GM10266 (cell line): ENCODE results near the gene BCAR3.
"Not testable (repeated sequence)": the region's sequence is repeated elsewhere in the genome, so short reads cannot be mapped to it uniquely, and the experiment has no call there.

Experiments used
- DNase-seq: peaks from one replicate; pipeline ENCODE4 v3.0.0; 2012; ENCODE audit errors: extremely low spot score
- CTCF ChIP-seq: IDR thresholded peaks from 2 replicates; pipeline ENCODE4 v1.5.1; 2012; ENCODE audit warnings: mild to moderate bottlenecking, low read depth; ENCODE audit not compliant: control insufficient read depth, insufficient read depth; ENCODE audit errors: missing control alignments

The BCAR3 gene

GRCh38 chr1:93679546-93679945, 2.1 kb downstream of the BCAR3 start:
- no peak for TF ChIP-seq CTCF

GRCh38 chr1:93678946-93679480, 2.6 kb downstream of the BCAR3 start:
- no peak for DNase-seq
- TF ChIP-seq CTCF, result no peak

More at GRCh38 chr1:93679546-93679945, 2.1 kb downstream of the BCAR3 start:
- no peak for DNase-seq

GRCh38 chr1:93678491-93678890, 3.1 kb downstream of the BCAR3 start:
- DNase-seq, result no peak

GRCh38 chr1:93677729-93678128, 3.9 kb downstream of the BCAR3 start:
- no peak for DNase-seq
- TF ChIP-seq CTCF, result no peak

More at GRCh38 chr1:93678491-93678890, 3.1 kb downstream of the BCAR3 start:
- TF ChIP-seq CTCF, result no peak

- no peak for TF ChIP-seq CTCF
- DNase-seq, result no peak
Observed at GRCh38 chr1:93676427-93676826, 5.2 kb downstream of the BCAR3 start.

GRCh38 chr1:93675931-93676330, 5.7 kb downstream of the BCAR3 start:
- TF ChIP-seq CTCF, result no peak
- no peak for DNase-seq

GRCh38 chr1:93675271-93675670, 6.4 kb downstream of the BCAR3 start:
- no peak for DNase-seq
- TF ChIP-seq CTCF, result no peak

GRCh38 chr1:93674071-93674470, 7.6 kb downstream of the BCAR3 start:
- not testable (repeated sequence) for DNase-seq
